ENCODE data around the gene SDK1.
"Not testable (repeated sequence)": the region's sequence is repeated elsewhere in the genome, so short reads cannot be mapped to it uniquely, and the experiment has no call there.

The SDK1 gene

GRCh38 chr7:4212376-4212775, 911.3 kb downstream of the SDK1 start:
- H3K4me3 ChIP-seq (replicated peaks; ENCODE audit: low read depth, low read length), result no peak overlapping the region
- no peak for TF ChIP-seq CTCF (IDR thresholded peaks at IDR 0.05; ENCODE audit: low read depth, low read length, missing control alignments)
- DNase-seq (ENCODE audit: extremely low read depth, low read depth), result no peak

- DNase-seq (ENCODE audit: extremely low read depth, low read depth), result no peak
- no peak for TF ChIP-seq CTCF (IDR thresholded peaks at IDR 0.05; ENCODE audit: low read depth, low read length, missing control alignments)
- no peak overlapping the region for H3K4me3 ChIP-seq (replicated peaks; ENCODE audit: low read depth, low read length)
Measured at GRCh38 chr7:4214291-4215155, 913.5 kb downstream of the SDK1 start.

GRCh38 chr7:4215176-4215720, 914.2 kb downstream of the SDK1 start:
- no peak for TF ChIP-seq CTCF (IDR thresholded peaks at IDR 0.05; ENCODE audit: low read depth, low read length, missing control alignments)
- DNase-seq (ENCODE audit: extremely low read depth, low read depth), result no peak
- H3K4me3 ChIP-seq (replicated peaks; ENCODE audit: low read depth, low read length), result no peak overlapping the region

- no peak overlapping the region for H3K4me3 ChIP-seq (replicated peaks; ENCODE audit: low read depth, low read length)
- no peak for DNase-seq (ENCODE audit: extremely low read depth, low read depth)
- no peak for TF ChIP-seq CTCF (IDR thresholded peaks at IDR 0.05; ENCODE audit: low read depth, low read length, missing control alignments)
Measured at GRCh38 chr7:4216016-4216415, 915.0 kb downstream of the SDK1 start.

GRCh38 chr7:4217126-4217660, 916.1 kb downstream of the SDK1 start:
- not testable (repeated sequence) for DNase-seq (ENCODE audit: extremely low read depth, low read depth); H3K4me3 ChIP-seq (replicated peaks; ENCODE audit: low read depth, low read length)

DNA sequence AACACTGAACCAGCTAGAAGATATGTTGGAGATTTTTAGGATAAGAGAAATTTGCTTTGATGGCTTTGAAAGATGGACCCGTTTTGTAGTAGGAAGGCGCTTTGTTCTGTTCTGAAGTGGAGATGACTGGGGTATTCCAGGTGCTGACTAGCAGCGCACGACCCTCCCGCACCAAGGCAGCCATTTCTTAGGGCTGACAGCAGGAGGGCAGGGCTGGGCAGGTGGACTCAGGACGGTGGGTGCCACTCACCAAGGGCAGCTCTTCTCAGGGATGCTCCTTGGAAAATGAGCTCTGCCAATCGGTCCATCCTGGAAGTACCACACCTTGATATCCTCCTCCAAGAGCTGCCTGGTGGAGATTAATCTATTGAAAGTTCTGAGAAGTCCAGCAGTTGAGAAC, 917.4 kb downstream of the SDK1 start:
- DNase-seq (ENCODE audit: extremely low read depth, low read depth), result no peak
- H3K4me3 ChIP-seq (replicated peaks; ENCODE audit: low read depth, low read length), result no peak overlapping the region
- no peak for TF ChIP-seq CTCF (IDR thresholded peaks at IDR 0.05; ENCODE audit: low read depth, low read length, missing control alignments)

DNA sequence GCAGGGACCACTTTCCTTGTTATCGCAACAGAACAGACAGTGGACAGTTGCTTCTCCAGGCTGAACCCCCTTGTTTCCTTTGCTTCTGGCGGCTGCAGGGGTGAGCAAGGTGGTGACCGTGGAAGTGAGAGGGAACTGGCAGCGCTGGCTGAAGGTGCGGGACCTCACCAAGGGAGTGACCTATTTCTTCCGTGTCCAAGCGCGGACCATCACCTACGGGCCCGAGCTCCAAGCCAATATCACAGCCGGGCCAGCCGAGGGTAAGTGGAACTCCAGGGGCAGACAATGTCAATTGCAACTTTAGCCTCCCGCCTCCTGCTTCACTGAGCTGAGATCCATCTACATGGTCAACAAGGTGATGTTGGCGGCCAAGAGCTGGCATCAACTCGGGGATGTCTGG, 919.0 kb downstream of the SDK1 start:
- no peak for DNase-seq (ENCODE audit: extremely low read depth, low read depth)
- no peak overlapping the region for H3K4me3 ChIP-seq (replicated peaks; ENCODE audit: low read depth, low read length)
- TF ChIP-seq CTCF (IDR thresholded peaks at IDR 0.05; ENCODE audit: low read depth, low read length, missing control alignments), result no peak
